ENCODE results near the gene DHRS13.

DNA sequence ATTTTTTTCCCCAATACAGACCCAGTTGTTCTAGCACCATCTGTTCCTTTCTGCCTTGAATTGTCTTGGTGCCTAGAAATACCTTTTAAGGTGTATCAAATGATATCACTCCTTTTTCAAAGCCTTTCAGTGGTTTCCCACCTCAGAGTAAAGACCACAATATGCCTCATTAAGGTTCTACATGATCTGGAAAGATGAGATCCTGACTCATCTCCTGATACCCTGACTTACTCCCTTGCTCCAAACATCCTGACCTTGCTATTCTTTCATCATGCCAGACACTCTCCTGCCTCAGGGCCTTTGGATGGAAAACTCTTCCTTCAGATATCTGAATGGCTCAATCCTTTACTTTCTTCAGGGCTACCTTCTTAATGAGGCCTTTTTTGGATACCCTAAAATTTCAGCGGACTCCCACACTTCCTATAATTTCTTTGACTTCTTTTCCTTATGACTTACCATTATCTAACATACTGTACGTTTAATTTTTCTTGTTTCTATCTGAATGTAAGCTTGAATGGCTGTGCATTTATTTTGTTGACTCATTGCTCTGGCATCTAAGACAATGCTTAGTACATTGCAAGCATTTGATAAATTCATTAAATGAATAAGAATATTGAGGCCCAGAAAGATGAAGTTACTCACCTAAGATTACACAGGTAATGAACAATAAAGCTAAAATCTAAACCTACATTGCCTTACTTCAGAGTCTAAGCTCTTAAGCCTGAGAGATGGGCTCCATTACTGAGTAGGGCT lies 24.5 kb downstream of the DHRS13 start:
- TF ChIP-seq EP300 (IDR thresholded peaks at IDR 0.05) (no peak), POLR2A (IDR thresholded peaks at IDR 0.05) (no peak)
- TF ChIP-seq, protein P1, sequence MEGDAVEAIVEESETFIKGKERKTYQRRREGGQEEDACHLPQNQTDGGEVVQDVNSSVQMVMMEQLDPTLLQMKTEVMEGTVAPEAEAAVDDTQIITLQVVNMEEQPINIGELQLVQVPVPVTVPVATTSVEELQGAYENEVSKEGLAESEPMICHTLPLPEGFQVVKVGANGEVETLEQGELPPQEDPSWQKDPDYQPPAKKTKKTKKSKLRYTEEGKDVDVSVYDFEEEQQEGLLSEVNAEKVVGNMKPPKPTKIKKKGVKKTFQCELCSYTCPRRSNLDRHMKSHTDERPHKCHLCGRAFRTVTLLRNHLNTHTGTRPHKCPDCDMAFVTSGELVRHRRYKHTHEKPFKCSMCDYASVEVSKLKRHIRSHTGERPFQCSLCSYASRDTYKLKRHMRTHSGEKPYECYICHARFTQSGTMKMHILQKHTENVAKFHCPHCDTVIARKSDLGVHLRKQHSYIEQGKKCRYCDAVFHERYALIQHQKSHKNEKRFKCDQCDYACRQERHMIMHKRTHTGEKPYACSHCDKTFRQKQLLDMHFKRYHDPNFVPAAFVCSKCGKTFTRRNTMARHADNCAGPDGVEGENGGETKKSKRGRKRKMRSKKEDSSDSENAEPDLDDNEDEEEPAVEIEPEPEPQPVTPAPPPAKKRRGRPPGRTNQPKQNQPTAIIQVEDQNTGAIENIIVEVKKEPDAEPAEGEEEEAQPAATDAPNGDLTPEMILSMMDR (IDR thresholded peaks at IDR 0.05) = no peak

Data from ovary (tissue), 3 donors.